H9 (cell line): Measurements from ENCODE around the gene ANKS1B. TPM values are rescaled to one million over a fixed set of nuclear protein-coding genes. Genes with fewer than 3 reads are reported as not detected.

ENCODE experiments used
- DNase-seq: peaks from one replicate; pipeline ENCODE4 v3.0.0-alpha.2; 2017
- H2AFZ ChIP-seq: one replicate; pipeline ENCODE4 v1.6.1; 2013; ENCODE audit warnings: mild to moderate bottlenecking, low read length, control low read depth, moderate library complexity
- H2AK5ac ChIP-seq: 2 replicates; pipeline ENCODE4 v1.6.1; 2013; ENCODE audit warnings: low read length, control low read depth, mixed read lengths; ENCODE audit not compliant: insufficient read length
- H2BK120ac ChIP-seq: one replicate; pipeline ENCODE4 v1.6.1; 2013; ENCODE audit warnings: low read depth, mild to moderate bottlenecking, low read length, control low read depth, inconsistent platforms; ENCODE audit not compliant: poor library complexity, severe bottlenecking
- H2BK12ac ChIP-seq: 2 replicates; pipeline ENCODE4 v1.6.1; 2013; ENCODE audit warnings: low read length, control low read depth, mixed read lengths, low read depth; ENCODE audit not compliant: insufficient read length
- H2BK15ac ChIP-seq: 2 replicates; pipeline ENCODE4 v1.6.1; 2013; ENCODE audit warnings: low read depth, low read length, control low read depth
- H2BK20ac ChIP-seq: one replicate; pipeline ENCODE4 v1.6.1; 2013; ENCODE audit warnings: low read depth, mild to moderate bottlenecking, low read length, control low read depth, inconsistent platforms; ENCODE audit not compliant: poor library complexity, severe bottlenecking
- H2BK5ac ChIP-seq: 2 replicates; pipeline ENCODE4 v1.6.1; 2013; ENCODE audit warnings: low read length, control low read depth, mixed read lengths; ENCODE audit not compliant: insufficient read length
- H3K14ac ChIP-seq: 2 replicates; pipeline ENCODE4 v1.6.1; 2013; ENCODE audit warnings: low read length, control low read depth; ENCODE audit not compliant: insufficient read depth
- H3K18ac ChIP-seq: 2 replicates; pipeline ENCODE4 v1.6.1; 2013; ENCODE audit warnings: low read depth, mild to moderate bottlenecking, mixed read lengths, low read length, control low read depth; ENCODE audit not compliant: insufficient read length
- H3K23ac ChIP-seq: 2 replicates; pipeline ENCODE4 v1.6.1; 2013; ENCODE audit warnings: low read length, control low read depth, mixed read lengths, low read depth; ENCODE audit not compliant: insufficient read length
- H3K23me2 ChIP-seq: 2 replicates; pipeline ENCODE4 v1.6.1; 2013; ENCODE audit warnings: low read depth, mild to moderate bottlenecking, mixed read lengths, low read length, control low read depth; ENCODE audit not compliant: insufficient read length, poor library complexity, severe bottlenecking
- H3K27ac ChIP-seq: 2 replicates; pipeline ENCODE4 v1.5.1; 2013; ENCODE audit warnings: low read length, control low read depth, mixed read lengths, low read depth; ENCODE audit not compliant: insufficient read length
- H3K27me3 ChIP-seq: 2 replicates; pipeline ENCODE4 v1.6.1; 2013; ENCODE audit warnings: low read length, control low read depth, inconsistent platforms; ENCODE audit not compliant: insufficient read depth
- H3K4ac ChIP-seq: 2 replicates; pipeline ENCODE4 v1.6.1; 2013; ENCODE audit warnings: low read depth, mild to moderate bottlenecking, control low read depth, inconsistent platforms, low read length, moderate library complexity
- H3K4me1 ChIP-seq: 2 replicates; pipeline ENCODE4 v1.6.1; 2013; ENCODE audit warnings: low read length, control low read depth, inconsistent platforms; ENCODE audit not compliant: insufficient read depth
- H3K4me2 ChIP-seq: 2 replicates; pipeline ENCODE4 v1.6.1; 2013; ENCODE audit warnings: low read length, control low read depth, mixed read lengths; ENCODE audit not compliant: insufficient read length, insufficient read depth
- H3K56ac ChIP-seq: 2 replicates; pipeline ENCODE4 v1.6.1; 2013; ENCODE audit warnings: low read depth, mild to moderate bottlenecking, mixed read lengths, low read length, control low read depth; ENCODE audit not compliant: insufficient read length
- H3K79me1 ChIP-seq: 2 replicates; pipeline ENCODE4 v1.6.1; 2013; ENCODE audit warnings: low read depth, mild to moderate bottlenecking, moderate library complexity, low read length, control low read depth, inconsistent platforms; ENCODE audit not compliant: insufficient read depth, poor library complexity, severe bottlenecking
- H3K79me2 ChIP-seq: 2 replicates; pipeline ENCODE4 v1.6.1; 2013; ENCODE audit warnings: low read length, control low read depth, inconsistent platforms; ENCODE audit not compliant: insufficient read depth
- H3K9ac ChIP-seq: 2 replicates; pipeline ENCODE4 v1.6.1; 2013; ENCODE audit warnings: low read length, control low read depth, mixed read lengths; ENCODE audit not compliant: insufficient read length; ENCODE audit errors: extremely low read depth
- H3K9me3 ChIP-seq: one replicate; pipeline ENCODE4 v1.6.1; 2013; ENCODE audit warnings: low read depth, low read length, inconsistent platforms; ENCODE audit not compliant: control insufficient read depth
- H3T11ph ChIP-seq: one replicate; pipeline ENCODE4 v1.6.1; 2013; ENCODE audit warnings: mild to moderate bottlenecking, low read length, control low read depth, inconsistent platforms
- H4K20me1 ChIP-seq: one replicate; pipeline ENCODE4 v1.6.1; 2013; ENCODE audit not compliant: control insufficient read depth, insufficient read length, insufficient read depth
- H4K5ac ChIP-seq: 2 replicates; pipeline ENCODE4 v1.6.1; 2013; ENCODE audit warnings: low read depth, mild to moderate bottlenecking, mixed read lengths, low read length, control low read depth; ENCODE audit not compliant: insufficient read length
- H4K8ac ChIP-seq: replicated peaks from 2 replicates; pipeline ENCODE4 v1.6.1; 2013; ENCODE audit warnings: low read length, control low read depth, mixed read lengths, low read depth; ENCODE audit not compliant: insufficient read length
- H4K91ac ChIP-seq: 2 replicates; pipeline ENCODE4 v1.6.1; 2013; ENCODE audit warnings: low read depth, mild to moderate bottlenecking, moderate library complexity, mixed read lengths, low read length, control low read depth; ENCODE audit not compliant: insufficient read length
- H3K27ac Mint-ChIP-seq, 3 experiments: 2 replicates in 2 of 3; 3 replicates in 1 of 3; pipeline ENCODE4 v1.8.0; 2020 to 2021; ENCODE audit warnings: mixed read lengths in 3 of 3, mild to moderate bottlenecking in 1 of 3, moderate library complexity in 1 of 3
- H3K27me3 Mint-ChIP-seq: 2 replicates; pipeline ENCODE4 v1.8.0; 2021; ENCODE audit warnings: low read depth, mild to moderate bottlenecking, moderate library complexity, mixed read lengths
- H3K36me3 Mint-ChIP-seq, 3 experiments: 2 replicates in 2 of 3; 3 replicates in 1 of 3; pipeline ENCODE4 v1.8.0; 2020 to 2021; ENCODE audit warnings: low read depth in 3 of 3, mixed read lengths in 3 of 3; ENCODE audit not compliant: insufficient read depth in 1 of 3
- H3K4me1 Mint-ChIP-seq, 2 experiments: 2 replicates each; pipeline ENCODE4 v1.8.0; 2020; ENCODE audit warnings: mixed read lengths in 2 of 2
- H3K4me3 Mint-ChIP-seq, 2 experiments: 2 replicates in 1 of 2; 3 replicates in 1 of 2; pipeline ENCODE4 v1.8.0; 2020 to 2021; ENCODE audit warnings: mild to moderate bottlenecking in 2 of 2, mixed read lengths in 2 of 2, moderate library complexity in 1 of 2
- H3K9me3 Mint-ChIP-seq, 2 experiments: 2 replicates in 1 of 2; 3 replicates in 1 of 2; pipeline ENCODE4 v1.8.0; 2020; ENCODE audit warnings: mild to moderate bottlenecking in 2 of 2, mixed read lengths in 2 of 2, moderate library complexity in 1 of 2
- CTCF ChIP-seq: fragments of 200-600 bp; sonication (generic); conservative IDR thresholded peaks from 3 replicates; pipeline ENCODE4 v1.8.0; 2021; ENCODE audit warnings: antibody characterized with exemption, mild to moderate bottlenecking
- total RNA-seq: library from RNA; stranded (reverse); gene quantifications from 2 replicates; pipeline ENCODE4 v1.2.1, GENCODE V29; 2021

Gene ANKS1B
- total RNA-seq, 1 experiment from 2014 or later, result 4.1 TPM

GRCh38 chr12:99479149-99479548, 505.6 kb downstream of the ANKS1B start:
- H2BK12ac ChIP-seq, result no peak overlapping the region
- H3K14ac ChIP-seq, result no peak overlapping the region
- H3K79me1 ChIP-seq, result no peaks in the 10 kb centered on the region
- no peak overlapping the region for H3K23ac ChIP-seq
- H4K8ac ChIP-seq, result no peak overlapping the region
- no peaks in the 10 kb centered on the region for H3K27me3 ChIP-seq
- H3K18ac ChIP-seq, result no peak overlapping the region
- no peak overlapping the region for H3K27ac ChIP-seq
- H2BK15ac ChIP-seq, result no peak overlapping the region
- H3K79me2 ChIP-seq, result no peaks in the 10 kb centered on the region
- H2BK120ac ChIP-seq, result no peak overlapping the region
- peaks cover 0 to 8% of the 10 kb centered on the region in 2 experiments; a peak in 2 of 4 replicates for H3K4me1 Mint-ChIP-seq
- TF ChIP-seq CTCF, result no peak
- no peaks in the 10 kb centered on the region for H3K27me3 Mint-ChIP-seq
- no peak overlapping the region for H3K4me3 Mint-ChIP-seq
- no peak overlapping the region for H4K91ac ChIP-seq
- H3K9ac ChIP-seq, result no peak overlapping the region
- H3K23me2 ChIP-seq, result no peaks in the 10 kb centered on the region
- no peak overlapping the region for H3K56ac ChIP-seq
- no peaks in the 10 kb centered on the region for H4K20me1 ChIP-seq
- no peaks in the 10 kb centered on the region for H3K9me3 ChIP-seq
- H3K4ac ChIP-seq, result no peak overlapping the region
- peaks cover 0 to 6% (median 0%) of the 10 kb centered on the region in 3 experiments; a peak in 1 of 7 replicates for H3K36me3 Mint-ChIP-seq
- H4K5ac ChIP-seq, result no peak overlapping the region
- no peak overlapping the region for H3K27ac Mint-ChIP-seq
- DNase-seq, result no peak
- no peak overlapping the region for H3T11ph ChIP-seq
- H2AFZ ChIP-seq, result no peak overlapping the region
- H3K9me3 Mint-ChIP-seq, result peaks cover 1 to 7% of the 10 kb centered on the region in 2 experiments; a peak in 2 of 5 replicates
- H3K4me2 ChIP-seq, result no peak overlapping the region
- H2AK5ac ChIP-seq, result no peak overlapping the region
- no peaks in the 10 kb centered on the region for H3K4me1 ChIP-seq
- H2BK20ac ChIP-seq, result no peak overlapping the region
- H2BK5ac ChIP-seq, result no peak overlapping the region
